Stomach (tissue), 9 donors: ENCODE data around the gene XRCC3. TPM values are rescaled to one million over a fixed set of nuclear protein-coding genes. Genes with fewer than 3 reads are reported as not detected.
A peak's percentile ranks its signal among the peaks of the same experiment; 100 is the strongest.

Source experiments
- DNase-seq, 2 donors: peaks; one replicate each; pipeline versions ENCODE4 v3.0.0 to v3.0.0-alpha.2; 2013 to 2019
- H3K27ac ChIP-seq, 5 donors: fragments of 200-600 bp in 4 of 5; sonication (generic) in 4 of 5; one replicate each; pipeline ENCODE4 v1.5.1; 2013 to 2019; ENCODE audit warnings: mild to moderate bottlenecking in 1 of 5, moderate library complexity in 1 of 5
- H3K27me3 ChIP-seq, 3 donors: fragments of 200-600 bp; sonication (generic); one replicate each; pipeline ENCODE4 v1.5.1; 2017 to 2019; ENCODE audit warnings: mixed run types in 1 of 3
- H3K36me3 ChIP-seq, 4 donors: fragments of 200-600 bp; sonication (generic); 1 replicate in 3 of 4; 2 replicates in 1 of 4; pipeline ENCODE4 v1.5.1; 2016 to 2019
- H3K4me1 ChIP-seq, 4 donors: fragments of 200-600 bp; sonication (generic); one replicate each; pipeline ENCODE4 v1.5.1; 2016 to 2019
- H3K4me3 ChIP-seq, 4 donors: fragments of 200-600 bp; sonication (generic) in 3 of 4; one replicate each; pipeline ENCODE4 v1.5.1; 2016 to 2019; ENCODE audit warnings: mild to moderate bottlenecking in 1 of 4
- H3K9me3 ChIP-seq, 4 donors: fragments of 200-600 bp; sonication (generic); one replicate each; pipeline ENCODE4 v1.5.1; 2016 to 2019
- EP300 ChIP-seq: sonication (generic); formaldehyde crosslinking; IDR thresholded peaks from one replicate; pipeline ENCODE4 v1.6.1; 2017; ENCODE audit warnings: antibody characterized with exemption
- POLR2A ChIP-seq, 4 donors: fragments of 450-650 bp; IDR thresholded peaks; one replicate each; pipeline ENCODE4 v1.6.1; 2016; ENCODE audit warnings: antibody characterized with exemption in 4 of 4, control low read depth in 2 of 4, mild to moderate bottlenecking in 1 of 4, moderate library complexity in 1 of 4
- POLR2AphosphoS5 ChIP-seq, 3 donors: sonication (generic); formaldehyde crosslinking; IDR thresholded peaks; one replicate each; pipeline ENCODE4 v1.6.1; 2016; ENCODE audit warnings: antibody characterized with exemption in 3 of 3
- WGBS, 5 donors: extraction: QIAGEN DNeasy Blood & Tissue Kit in 3 of 5; methylation state at CpG; one replicate each; pipeline versions ENCODE4 v1.1.5 to v1.1.7; 2013 to 2018; 5-methylcytosine and 5-hydroxymethylcytosine counted together
- intact Hi-C: fragments of 100-400 bp; cut with DNase I; formaldehyde crosslinking; loops from one replicate; pipeline ENCODE4 v1.15.1; 2023; ENCODE audit warnings: low total_unique reads
- polyA plus RNA-seq, 3 donors: library from polyadenylated mRNA; stranded (reverse); fragments of 200-250 nt; gene quantifications; one replicate each; pipeline ENCODE4 v1.2.3, GENCODE V29; 2013
- total RNA-seq, 5 donors: library from RNA; depleted of rRNA; stranded (reverse); fragments of >200 nt; gene quantifications; one replicate each; pipeline versions ENCODE4 v1.1.0 to v1.2.3, GENCODE V29; 2014 to 2016
- TF ChIP-seq, protein P1 (sequence below), 7 experiments: fragments of 450-650 bp in 4 of 7; fragments of 200-600 bp in 3 of 7; sonication (generic) in 3 of 7; IDR thresholded peaks; one replicate each; pipeline ENCODE4 v1.5.1; 2016 to 2019; ENCODE audit warnings: antibody characterized with exemption in 7 of 7, control low read depth in 2 of 7, mild to moderate bottlenecking in 1 of 7
- donor health status: healthy with polysubstance abuse.
- donor health status: Bipolar disorder and iron deficiency.
- donor health status: healthy.

The XRCC3 gene
- total and polyA plus RNA-seq, 8 donors = 2.6 to 70.1 (median 6.3) TPM

- no peak for TF ChIP-seq POLR2AphosphoS5 (IDR thresholded peaks at IDR 0.05)
- TF ChIP-seq EP300 = no peak
- TF ChIP-seq, protein P1, sequence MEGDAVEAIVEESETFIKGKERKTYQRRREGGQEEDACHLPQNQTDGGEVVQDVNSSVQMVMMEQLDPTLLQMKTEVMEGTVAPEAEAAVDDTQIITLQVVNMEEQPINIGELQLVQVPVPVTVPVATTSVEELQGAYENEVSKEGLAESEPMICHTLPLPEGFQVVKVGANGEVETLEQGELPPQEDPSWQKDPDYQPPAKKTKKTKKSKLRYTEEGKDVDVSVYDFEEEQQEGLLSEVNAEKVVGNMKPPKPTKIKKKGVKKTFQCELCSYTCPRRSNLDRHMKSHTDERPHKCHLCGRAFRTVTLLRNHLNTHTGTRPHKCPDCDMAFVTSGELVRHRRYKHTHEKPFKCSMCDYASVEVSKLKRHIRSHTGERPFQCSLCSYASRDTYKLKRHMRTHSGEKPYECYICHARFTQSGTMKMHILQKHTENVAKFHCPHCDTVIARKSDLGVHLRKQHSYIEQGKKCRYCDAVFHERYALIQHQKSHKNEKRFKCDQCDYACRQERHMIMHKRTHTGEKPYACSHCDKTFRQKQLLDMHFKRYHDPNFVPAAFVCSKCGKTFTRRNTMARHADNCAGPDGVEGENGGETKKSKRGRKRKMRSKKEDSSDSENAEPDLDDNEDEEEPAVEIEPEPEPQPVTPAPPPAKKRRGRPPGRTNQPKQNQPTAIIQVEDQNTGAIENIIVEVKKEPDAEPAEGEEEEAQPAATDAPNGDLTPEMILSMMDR (IDR thresholded peaks at IDR 0.05) = no peak
- TF ChIP-seq POLR2A (IDR thresholded peaks at IDR 0.05) = no peak
- Histone ChIP-seq H3K4me1 (peaks cover 0 to 18% (median 7%) of the 10 kb centered on the region in 4 donors), H3K4me3 (no peak overlapping the region), H3K27me3 (no peaks in the 10 kb centered on the region), H3K36me3 (peaks cover 85 to 100% (median 100%) of the 10 kb centered on the region in 4 donors), H3K27ac (no peak overlapping the region), H3K9me3 (no peaks in the 10 kb centered on the region)
- no peak for DNase-seq
- intact Hi-C loops = no loop called here
- WGBS, 5 donors = 81 to 94% (median 89%) methylated on average over 17 of the region's 17 CpGs
Observed at GRCh38 chr14:103680491-103681231, 34.6 kb downstream of the XRCC3 start.

GRCh38 chr14:103679351-103679750 lies 35.9 kb downstream of the XRCC3 start:
- Histone ChIP-seq H3K36me3 (peaks cover 87 to 100% (median 100%) of the 10 kb centered on the region in 4 donors), H3K4me1 (peaks cover 0 to 18% (median 7%) of the 10 kb centered on the region in 4 donors), H3K27ac (peak overlapping the region in 2 of 5 donors; percentile 2 to 55), H3K9me3 (no peaks in the 10 kb centered on the region), H3K27me3 (no peaks in the 10 kb centered on the region), H3K4me3 (no peak overlapping the region)
- peak; percentile 40 to 68 for DNase-seq
- intact Hi-C loops = no loop called here
- TF ChIP-seq, protein P1 (IDR thresholded peaks at IDR 0.05) = peak in 4 of 7 experiments; percentile 13 to 35 (median 27)
- TF ChIP-seq POLR2A (IDR thresholded peaks at IDR 0.05) (no peak), POLR2AphosphoS5 (IDR thresholded peaks at IDR 0.05) (peak in 2 of 3 donors; percentile 14)
- 28 to 54% (median 45%) methylated on average over 13 of the region's 13 CpGs for WGBS, 5 donors

- H3K9me3 ChIP-seq = no peaks in the 10 kb centered on the region
- DNase-seq = peak in 1 of 2 donors; percentile 19
- no peaks in the 10 kb centered on the region for H3K27me3 ChIP-seq
- H3K27ac ChIP-seq = no peak overlapping the region
- H3K36me3 ChIP-seq = peaks cover 94 to 100% (median 100%) of the 10 kb centered on the region in 4 donors
- TF ChIP-seq, protein P1 (IDR thresholded peaks at IDR 0.05) = no peak
- TF ChIP-seq POLR2A (IDR thresholded peaks at IDR 0.05) = no peak
- TF ChIP-seq EP300 = no peak
- TF ChIP-seq POLR2AphosphoS5 (IDR thresholded peaks at IDR 0.05) = no peak
- intact Hi-C loops = no loop called here
- peaks cover 0 to 18% (median 7%) of the 10 kb centered on the region in 4 donors for H3K4me1 ChIP-seq
- WGBS, 5 donors = 78 to 93% (median 86%) methylated on average over 16 of the region's 16 CpGs
- H3K4me3 ChIP-seq = no peak overlapping the region
Observed at GRCh38 chr14:103676881-103677675, 38.2 kb downstream of the XRCC3 start.

DNA sequence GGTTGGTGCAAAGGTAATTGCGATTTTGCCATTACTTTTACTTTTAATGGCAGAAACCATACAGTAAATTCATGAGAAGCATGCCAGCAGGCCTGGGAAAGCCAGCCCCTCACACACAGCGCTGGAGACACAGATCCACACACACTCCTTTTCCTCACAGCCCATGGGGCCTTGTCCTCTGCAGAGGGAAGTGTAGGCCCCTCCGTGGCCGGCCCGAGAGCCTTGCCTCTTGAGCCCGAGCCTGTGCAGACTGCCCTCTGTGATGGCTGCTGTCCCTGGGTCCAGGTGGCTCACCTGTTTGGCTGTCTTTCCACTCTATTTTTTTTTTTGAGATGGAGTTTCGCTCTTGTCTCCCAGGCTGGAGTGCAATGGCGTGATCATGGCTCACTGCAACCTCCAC lies 39.3 kb downstream of the XRCC3 start:
- H3K27me3 ChIP-seq = no peaks in the 10 kb centered on the region
- TF ChIP-seq, protein P1 (IDR thresholded peaks at IDR 0.05) = no peak
- no peak for TF ChIP-seq EP300
- DNase-seq = no peak
- no peaks in the 10 kb centered on the region for H3K9me3 ChIP-seq
- H3K27ac ChIP-seq = no peak overlapping the region
- intact Hi-C loops = no loop called here
- H3K4me3 ChIP-seq = no peak overlapping the region
- peaks cover 96 to 100% (median 100%) of the 10 kb centered on the region in 4 donors for H3K36me3 ChIP-seq
- 89 to 99% (median 96%) methylated on average over 8 of the region's 8 CpGs for WGBS, 5 donors
- H3K4me1 ChIP-seq = peaks cover 0 to 18% (median 7%) of the 10 kb centered on the region in 4 donors
